K562 (cell line): ENCODE data around the gene ELK4. TPM values are rescaled to one million over a fixed set of nuclear protein-coding genes. Genes with fewer than 3 reads are reported as not detected.
A peak's percentile ranks its signal among the peaks of the same experiment; 100 is the strongest.

Experiments used
- ARID1B ChIP-seq: fragments of 450-650 bp; IDR thresholded peaks from 2 replicates; pipeline ENCODE4 v1.6.1; 2016; ENCODE audit warnings: antibody characterized with exemption, mild to moderate bottlenecking, inconsistent platforms
- BHLHE40 ChIP-seq: IDR thresholded peaks from 2 replicates; pipeline ENCODE4 v1.6.1; 2011; ENCODE audit warnings: low read length, improper control_type of control experiment
- DACH1 ChIP-seq: fragments of 450-650 bp; IDR thresholded peaks from 2 replicates; pipeline ENCODE4 v1.6.1; 2018; ENCODE audit not compliant: partially characterized antibody
- HDAC6 ChIP-seq: IDR thresholded peaks from 2 replicates; pipeline ENCODE4 v1.6.1; 2012; ENCODE audit warnings: low read depth, mild to moderate bottlenecking, control low read depth, inconsistent platforms, low read length, moderate library complexity
- ID3 ChIP-seq, 2 experiments: fragments of 250-450 bp in 1 of 2; fragments of 450-650 bp in 1 of 2; sonication (Bioruptor Pico) in 1 of 2; IDR thresholded peaks; 2 replicates each; pipeline versions ENCODE4 v1.6.1 to v1.8.0; 2016 to 2021; ENCODE audit warnings: mild to moderate bottlenecking in 2 of 2, moderate library complexity in 2 of 2, missing compliant biosample characterization in 1 of 2, missing genetic modification characterization in 1 of 2
- MNT ChIP-seq, 2 experiments: fragments of 450-650 bp; conservative IDR thresholded peaks; 2 replicates each; pipeline ENCODE4 v1.6.1; 2017; ENCODE audit warnings: mild to moderate bottlenecking in 2 of 2, moderate library complexity in 2 of 2
- MYC ChIP-seq, 2 experiments: fragments of 250-450 bp in 1 of 2; sonication (Bioruptor Pico) in 1 of 2; IDR thresholded peaks; 2 replicates each; pipeline versions ENCODE4 v1.5.1 to v1.6.1; 2012 to 2021; ENCODE audit warnings: low read depth in 2 of 2, borderline replicate concordance in 1 of 2, improper control_type of control experiment in 1 of 2, low read length in 1 of 2, mild to moderate bottlenecking in 1 of 2, moderate library complexity in 1 of 2
- POLR2G ChIP-seq: fragments of 200-400 bp; formaldehyde crosslinking; IDR thresholded peaks from 2 replicates; pipeline ENCODE4 v1.6.1; 2017; ENCODE audit warnings: low read depth, mild to moderate bottlenecking, antibody characterized with exemption, low read length, moderate library complexity
- REST ChIP-seq, 2 experiments: fragments of 450-650 bp; formaldehyde crosslinking in 1 of 2; IDR thresholded peaks; 2 replicates each; pipeline versions ENCODE4 v1.4.0 to v1.6.1; 2014 to 2020; ENCODE audit warnings: mild to moderate bottlenecking in 2 of 2, borderline replicate concordance in 1 of 2, low read depth in 1 of 2
- SMARCA5 ChIP-seq: fragments of 450-650 bp; IDR thresholded peaks from 2 replicates; pipeline ENCODE4 v1.6.1; 2016
- SOX6 ChIP-seq: fragments of 450-650 bp; IDR thresholded peaks from 2 replicates; pipeline ENCODE4 v1.6.1; 2014; ENCODE audit warnings: mild to moderate bottlenecking
- ZNF239 ChIP-seq: fragments of 250-450 bp; sonication (Bioruptor Pico); IDR thresholded peaks from 2 replicates; pipeline ENCODE4 v1.4.0; 2020; ENCODE audit warnings: mild to moderate bottlenecking
- polyA plus RNA-seq, 8 experiments: library from polyadenylated mRNA; depleted of rRNA in 4 of 8; stranded (reverse) in 5 of 8; unstranded in 3 of 8; fragments of >200 nt; fragmentation: Nextera tagmentation in 2 of 8; fragmentation: Illumina TruSeq in 1 of 8; extraction: Ambion mirVana in 2 of 8; extraction: Trizol in 1 of 8; gene quantifications; 2 replicates each; pipeline versions ENCODE4 v1.2.1 to v1.2.3, GENCODE V29; 2011 to 2014; ENCODE audit warnings: inconsistent platforms in 1 of 8, missing spikeins in 1 of 8
- total RNA-seq, 7 experiments: library from RNA; depleted of rRNA in 6 of 7; stranded (reverse); fragments of >200 nt in 6 of 7; fragmentation: Illumina TruSeq in 2 of 7; extraction: Trizol in 2 of 7; gene quantifications; 2 replicates each; pipeline versions ENCODE4 v1.2.1 to v1.2.3, GENCODE V29; 2011 to 2021; ENCODE audit warnings: low replicate concordance in 1 of 7
- TF ChIP-seq, protein P1 (sequence below): fragments of 450-650 bp; IDR thresholded peaks from one replicate; pipeline ENCODE4 v1.6.1; 2018; ENCODE audit warnings: mild to moderate bottlenecking, moderate library complexity; ENCODE audit not compliant: partially characterized antibody

The ELK4 gene
- total and polyA plus RNA-seq, 9 of the 15 experiments (the other 6 are each of a cell fraction or from before 2014, with no cell fraction given) = 2.0 to 21.7 (median 9.2) TPM

- TF ChIP-seq MNT (conservative IDR thresholded peaks at IDR 0.05) = peak in 1 of 2 experiments; percentile 22; a peak in 1 of 4 replicates
- 0 out of 2 replicates have a peak, but pooled peaks have one; percentile 26 for TF ChIP-seq ARID1B
- TF ChIP-seq HDAC6 = no peak
- TF ChIP-seq BHLHE40 = 0 out of 2 replicates have a peak, but pooled peaks have one; percentile 17
- TF ChIP-seq, protein P1, sequence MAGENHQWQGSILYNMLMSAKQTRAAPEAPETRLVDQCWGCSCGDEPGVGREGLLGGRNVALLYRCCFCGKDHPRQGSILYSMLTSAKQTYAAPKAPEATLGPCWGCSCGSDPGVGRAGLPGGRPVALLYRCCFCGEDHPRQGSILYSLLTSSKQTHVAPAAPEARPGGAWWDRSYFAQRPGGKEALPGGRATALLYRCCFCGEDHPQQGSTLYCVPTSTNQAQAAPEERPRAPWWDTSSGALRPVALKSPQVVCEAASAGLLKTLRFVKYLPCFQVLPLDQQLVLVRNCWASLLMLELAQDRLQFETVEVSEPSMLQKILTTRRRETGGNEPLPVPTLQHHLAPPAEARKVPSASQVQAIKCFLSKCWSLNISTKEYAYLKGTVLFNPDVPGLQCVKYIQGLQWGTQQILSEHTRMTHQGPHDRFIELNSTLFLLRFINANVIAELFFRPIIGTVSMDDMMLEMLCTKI = no peak
- TF ChIP-seq SMARCA5 = 0 out of 2 replicates have a peak, but pooled peaks have one; percentile 49
- TF ChIP-seq DACH1 = peak; percentile 44
- TF ChIP-seq ZNF239 = no peak
- TF ChIP-seq POLR2G = peak; percentile 62
- TF ChIP-seq MYC (IDR thresholded peaks at IDR 0.05; ENCODE audit: low read depth, low read length) = 0 out of 2 replicates have a peak, but pooled peaks have one; percentile 43
- no peak for TF ChIP-seq MYC (CRISPR knock-in tag; IDR thresholded peaks at IDR 0.05; ENCODE audit: borderline replicate concordance, low read depth)
- no peak for TF ChIP-seq ID3 (CRISPR knock-in tag; IDR thresholded peaks at IDR 0.05)
- peak; percentile 62; the same call in 1 of the 2 replicates for TF ChIP-seq ID3 (tag; IDR thresholded peaks at IDR 0.05)
- peak; percentile 95 for TF ChIP-seq REST (IDR thresholded peaks at IDR 0.05; ENCODE audit: borderline replicate concordance)
- no peak for TF ChIP-seq REST (CRISPR knock-in tag; IDR thresholded peaks at IDR 0.05; ENCODE audit: low read depth)
- TF ChIP-seq SOX6 = peak; percentile 57; the same call in 1 of the 2 replicates
These were observed 40.1 kb downstream of the ELK4 start (continued) for GRCh38 chr1:205591522-205592351.
